Neuronal stem cell (in vitro differentiated cells): ENCODE results near the gene GNAQ.

ENCODE experiments used
- DNase-seq: peaks from one replicate; pipeline ENCODE4 v3.0.0-alpha.2; 2013; ENCODE audit warnings: low spot score
- H2AFZ ChIP-seq: one replicate; pipeline ENCODE4 v1.6.1; 2013; ENCODE audit warnings: mild to moderate bottlenecking, low read length, inconsistent platforms
- H2AK5ac ChIP-seq: 2 replicates; pipeline ENCODE4 v1.6.1; 2013; ENCODE audit warnings: low read depth, mild to moderate bottlenecking, inconsistent platforms, low read length, moderate library complexity, mixed read lengths
- H2BK120ac ChIP-seq: 2 replicates; pipeline ENCODE4 v1.6.1; 2013; ENCODE audit warnings: low read depth, mild to moderate bottlenecking, inconsistent platforms, low read length, moderate library complexity, mixed read lengths
- H2BK12ac ChIP-seq: one replicate; pipeline ENCODE4 v1.6.1; 2013; ENCODE audit warnings: low read length, inconsistent platforms
- H2BK15ac ChIP-seq: 2 replicates; pipeline ENCODE4 v1.6.1; 2013; ENCODE audit warnings: mild to moderate bottlenecking, low read length, inconsistent platforms, mixed read lengths
- H2BK5ac ChIP-seq: one replicate; pipeline ENCODE4 v1.6.1; 2013; ENCODE audit warnings: inconsistent platforms, mild to moderate bottlenecking, low read length, moderate library complexity
- H3K14ac ChIP-seq: one replicate; pipeline ENCODE4 v1.6.1; 2013; ENCODE audit warnings: low read length, inconsistent platforms
- H3K18ac ChIP-seq: 2 replicates; pipeline ENCODE4 v1.6.1; 2013; ENCODE audit warnings: low read length, inconsistent platforms
- H3K23ac ChIP-seq: 2 replicates; pipeline ENCODE4 v1.6.1; 2013; ENCODE audit warnings: low read depth, mild to moderate bottlenecking, mixed read lengths, low read length, inconsistent platforms; ENCODE audit not compliant: poor library complexity
- H3K27ac ChIP-seq: replicated peaks from 3 replicates; pipeline ENCODE4 v1.5.1; 2013; ENCODE audit warnings: low read length, inconsistent platforms
- H3K27me3 ChIP-seq, 3 experiments: 2 replicates each; pipeline ENCODE4 v1.6.1; 2013; ENCODE audit warnings: low read length in 3 of 3, mild to moderate bottlenecking in 2 of 3, inconsistent platforms in 1 of 3, low read depth in 1 of 3, mixed read lengths in 1 of 3, moderate library complexity in 1 of 3; ENCODE audit not compliant: control insufficient read depth in 3 of 3, insufficient read depth in 3 of 3
- H3K36me3 ChIP-seq, 2 donors: replicated peaks in 1 of 2; 2 replicates each; pipeline ENCODE4 v1.6.1; 2013; ENCODE audit warnings: low read length in 2 of 2; ENCODE audit not compliant: control insufficient read depth in 2 of 2, insufficient read depth in 2 of 2
- H3K4ac ChIP-seq: 2 replicates; pipeline ENCODE4 v1.6.1; 2013; ENCODE audit warnings: inconsistent platforms, mild to moderate bottlenecking, low read length, moderate library complexity
- H3K4me1 ChIP-seq, 2 donors: 1 replicate in 1 of 2; 2 replicates in 1 of 2; pipeline ENCODE4 v1.6.1; 2013; ENCODE audit warnings: low read length in 2 of 2, low read depth in 1 of 2; ENCODE audit not compliant: control insufficient read depth in 2 of 2, insufficient read depth in 1 of 2
- H3K4me2 ChIP-seq: one replicate; pipeline ENCODE4 v1.6.1; 2013; ENCODE audit warnings: mild to moderate bottlenecking, low read length, inconsistent platforms; ENCODE audit not compliant: insufficient read depth, poor library complexity, severe bottlenecking
- H3K4me3 ChIP-seq, 2 donors: 2 replicates each; pipeline ENCODE4 v1.5.1; 2013; ENCODE audit warnings: low read length in 2 of 2, mild to moderate bottlenecking in 2 of 2, inconsistent platforms in 1 of 2, moderate library complexity in 1 of 2
- H3K79me1 ChIP-seq: one replicate; pipeline ENCODE4 v1.6.1; 2013; ENCODE audit warnings: low read depth, mild to moderate bottlenecking, inconsistent platforms, low read length, moderate library complexity
- H3K9ac ChIP-seq: one replicate; pipeline ENCODE4 v1.6.1; 2013; ENCODE audit warnings: mild to moderate bottlenecking, low read depth, low read length, inconsistent platforms; ENCODE audit not compliant: poor library complexity
- H3K9me3 ChIP-seq, 2 donors: replicated peaks in 1 of 2; 2 replicates each; pipeline versions ENCODE3 to v1.6.1; 2013; ENCODE audit warnings: low read length in 2 of 2, mild to moderate bottlenecking in 2 of 2, inconsistent platforms in 1 of 2, low read depth in 1 of 2, mixed read lengths in 1 of 2, moderate library complexity in 1 of 2; ENCODE audit not compliant: control insufficient read depth in 2 of 2, insufficient read depth in 1 of 2
- H4K8ac ChIP-seq: one replicate; pipeline ENCODE4 v1.6.1; 2013; ENCODE audit warnings: low read depth, mild to moderate bottlenecking, inconsistent platforms, low read length, moderate library complexity
- H4K91ac ChIP-seq: one replicate; pipeline ENCODE4 v1.6.1; 2013; ENCODE audit warnings: low read length, low read depth, mild to moderate bottlenecking, inconsistent platforms; ENCODE audit not compliant: poor library complexity
- whole genome bisulfite sequencing, 2 donors: extraction: QIAGEN DNeasy Blood & Tissue Kit; methylation state at CpG; one replicate each; pipeline ENCODE4 v1.1.7; 2013; ENCODE audit warnings: missing lambda C conversion rate in 2 of 2, mixed read lengths in 1 of 2; ENCODE audit not compliant: insufficient read length in 2 of 2, insufficient replicate concordance in 1 of 2; ENCODE audit errors: extremely low coverage in 2 of 2; 5-methylcytosine and 5-hydroxymethylcytosine counted together

Gene GNAQ

GRCh38 chr9:78011049-78011448 lies 20.6 kb downstream of the GNAQ start:
- Histone ChIP-seq H3K4me3 (no peak overlapping the region), H4K8ac (no peak overlapping the region), H2BK12ac (no peak overlapping the region), H3K14ac (no peak overlapping the region), H2BK5ac (no peak overlapping the region), H2BK15ac (no peak overlapping the region), H3K4ac (no peak overlapping the region), H3K9ac (no peak overlapping the region), H3K9me3 (peaks cover 0 to 3% of the 10 kb centered on the region in 2 donors), H3K27ac (no peak overlapping the region), H4K91ac (no peak overlapping the region), H3K18ac (no peak overlapping the region), H2AFZ (no peak overlapping the region), H3K23ac (no peak overlapping the region), H3K4me2 (no peak overlapping the region), H3K4me1 (no peaks in the 10 kb centered on the region), H2AK5ac (no peak overlapping the region), H3K79me1 (peaks cover 3% of the 10 kb centered on the region), H3K27me3 (no peaks in the 10 kb centered on the region), H2BK120ac (no peak overlapping the region), H3K36me3 (peaks cover 0 to 10% of the 10 kb centered on the region in 2 donors)
- no peak for DNase-seq

GRCh38 chr9:78010445-78010844 lies 21.2 kb downstream of the GNAQ start:
- no peak overlapping the region for H3K4me2 ChIP-seq
- no peak overlapping the region for H2AFZ ChIP-seq
- DNase-seq = no peak
- H3K4me3 ChIP-seq = no peak overlapping the region
- no peak overlapping the region for H2BK12ac ChIP-seq
- H2BK5ac ChIP-seq = no peak overlapping the region
- no peak overlapping the region for H2BK15ac ChIP-seq
- H3K14ac ChIP-seq = no peak overlapping the region
- H4K8ac ChIP-seq = no peak overlapping the region
- H3K23ac ChIP-seq = no peak overlapping the region
- H3K79me1 ChIP-seq = peaks cover 3% of the 10 kb centered on the region
- no peak overlapping the region for H2BK120ac ChIP-seq
- peaks cover 0 to 6% of the 10 kb centered on the region in 2 donors for H3K9me3 ChIP-seq
- no peak overlapping the region for H3K27ac ChIP-seq
- H3K36me3 ChIP-seq = peaks cover 0 to 16% of the 10 kb centered on the region in 2 donors
- WGBS, 2 donors = no CpG with 5 or more reads among the region's 5 CpGs
- no peaks in the 10 kb centered on the region for H3K27me3 ChIP-seq
- H4K91ac ChIP-seq = no peak overlapping the region
- H2AK5ac ChIP-seq = no peak overlapping the region
- no peak overlapping the region for H3K4ac ChIP-seq
- H3K18ac ChIP-seq = no peak overlapping the region
- no peaks in the 10 kb centered on the region for H3K4me1 ChIP-seq
- H3K9ac ChIP-seq = no peak overlapping the region

- H3K9ac ChIP-seq = no peak overlapping the region
- no peak overlapping the region for H3K4ac ChIP-seq
- H3K9me3 ChIP-seq = peaks cover 0 to 3% of the 10 kb centered on the region in 2 donors
- H3K4me3 ChIP-seq = no peak overlapping the region
- H2AK5ac ChIP-seq = no peak overlapping the region
- H3K27me3 ChIP-seq = no peaks in the 10 kb centered on the region
- H3K18ac ChIP-seq = no peak overlapping the region
- H4K8ac ChIP-seq = no peak overlapping the region
- no peaks in the 10 kb centered on the region for H3K4me1 ChIP-seq
- peaks cover 2% of the 10 kb centered on the region for H3K79me1 ChIP-seq
- no peak overlapping the region for H4K91ac ChIP-seq
- no peak overlapping the region for H2BK12ac ChIP-seq
- H2BK15ac ChIP-seq = no peak overlapping the region
- WGBS, 2 donors = no CpG with 5 or more reads among the region's 4 CpGs
- no peak overlapping the region for H3K4me2 ChIP-seq
- H3K36me3 ChIP-seq = peaks cover 0 to 9% of the 10 kb centered on the region in 2 donors
- no peak overlapping the region for H3K14ac ChIP-seq
- no peak for DNase-seq
- no peak overlapping the region for H3K23ac ChIP-seq
- no peak overlapping the region for H2AFZ ChIP-seq
- no peak overlapping the region for H2BK120ac ChIP-seq
- no peak overlapping the region for H2BK5ac ChIP-seq
- H3K27ac ChIP-seq = no peak overlapping the region
Measured at GRCh38 chr9:78009186-78009585, 22.4 kb downstream of the GNAQ start.

- Histone ChIP-seq H3K4me3 (no peak overlapping the region), H2AFZ (no peak overlapping the region), H3K27me3 (no peaks in the 10 kb centered on the region), H3K23ac (no peak overlapping the region), H3K18ac (no peak overlapping the region), H3K27ac (no peak overlapping the region), H2BK5ac (no peak overlapping the region), H3K4ac (no peak overlapping the region), H2BK12ac (no peak overlapping the region), H3K36me3 (peaks cover 0 to 11% of the 10 kb centered on the region in 2 donors), H4K8ac (no peak overlapping the region), H3K14ac (no peak overlapping the region), H3K4me2 (no peak overlapping the region), H3K9ac (no peak overlapping the region), H2BK15ac (no peak overlapping the region), H4K91ac (no peak overlapping the region), H2AK5ac (no peak overlapping the region), H3K9me3 (peaks cover 0 to 3% of the 10 kb centered on the region in 2 donors), H3K4me1 (no peaks in the 10 kb centered on the region), H2BK120ac (no peak overlapping the region), H3K79me1 (no peaks in the 10 kb centered on the region)
- no peak for DNase-seq
- WGBS, 2 donors = no CpG with 5 or more reads among the region's 1 CpG
Measured at GRCh38 chr9:78006734-78007133, 24.9 kb downstream of the GNAQ start.
